Astrocyte of the cerebellum (primary cell): ENCODE results near the gene TESPA1.
"Not testable (repeated sequence)": the region's sequence is repeated elsewhere in the genome, so short reads cannot be mapped to it uniquely, and the experiment has no call there.

ENCODE experiments used
- DNase-seq: peaks from one replicate; pipeline ENCODE4 v3.0.0-alpha.2; 2011; ENCODE audit warnings: low read depth
- H3K4me3 ChIP-seq: 2 replicates; pipeline ENCODE4 v1.5.1; 2011; ENCODE audit warnings: mild to moderate bottlenecking, low read depth, low read length, moderate library complexity
- in situ Hi-C: cut with HindIII; loops from 2 replicates; pipeline ENCODE4 v1.10.0; 2017; ENCODE audit warnings: low sequenced_read_pairs
- TF ChIP-seq, protein P1 (sequence below): IDR thresholded peaks from 2 replicates; pipeline ENCODE4 v1.5.1; 2012; ENCODE audit warnings: low read length, low read depth, moderate library complexity, mild to moderate bottlenecking; ENCODE audit errors: missing control alignments

TESPA1 gene

DNA sequence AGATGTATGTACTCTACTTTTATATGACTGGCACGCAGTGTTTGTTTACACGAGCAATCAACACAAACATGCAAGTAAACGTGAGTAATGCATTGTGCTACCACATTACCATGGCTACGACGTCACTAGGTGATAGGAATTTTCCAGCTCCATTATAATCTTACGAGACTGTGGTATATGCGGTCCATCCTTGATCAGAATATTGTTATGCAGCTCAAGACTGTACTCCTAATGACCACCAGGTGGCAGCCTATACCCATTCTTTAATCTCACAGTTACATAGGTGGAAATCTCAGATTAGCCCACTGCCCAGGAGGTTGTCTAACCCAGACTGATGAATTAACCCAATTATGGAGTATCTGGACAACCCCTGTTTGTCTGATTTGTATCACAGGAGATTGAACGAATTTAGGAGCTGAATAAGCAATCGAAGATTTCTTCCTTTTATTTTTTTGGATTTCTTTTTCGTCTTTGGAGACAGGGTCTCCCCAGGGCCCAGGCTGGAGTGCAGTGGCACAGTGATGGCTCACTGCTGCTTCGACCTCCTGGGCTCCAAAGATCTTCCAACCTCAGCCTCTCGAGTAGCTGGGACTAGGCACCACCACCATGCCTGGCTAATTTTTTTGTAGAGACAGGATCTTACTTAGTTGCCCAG, 8.7 kb upstream of the TESPA1 start:
- in situ Hi-C loops = no loop called here
- TF ChIP-seq, protein P1, sequence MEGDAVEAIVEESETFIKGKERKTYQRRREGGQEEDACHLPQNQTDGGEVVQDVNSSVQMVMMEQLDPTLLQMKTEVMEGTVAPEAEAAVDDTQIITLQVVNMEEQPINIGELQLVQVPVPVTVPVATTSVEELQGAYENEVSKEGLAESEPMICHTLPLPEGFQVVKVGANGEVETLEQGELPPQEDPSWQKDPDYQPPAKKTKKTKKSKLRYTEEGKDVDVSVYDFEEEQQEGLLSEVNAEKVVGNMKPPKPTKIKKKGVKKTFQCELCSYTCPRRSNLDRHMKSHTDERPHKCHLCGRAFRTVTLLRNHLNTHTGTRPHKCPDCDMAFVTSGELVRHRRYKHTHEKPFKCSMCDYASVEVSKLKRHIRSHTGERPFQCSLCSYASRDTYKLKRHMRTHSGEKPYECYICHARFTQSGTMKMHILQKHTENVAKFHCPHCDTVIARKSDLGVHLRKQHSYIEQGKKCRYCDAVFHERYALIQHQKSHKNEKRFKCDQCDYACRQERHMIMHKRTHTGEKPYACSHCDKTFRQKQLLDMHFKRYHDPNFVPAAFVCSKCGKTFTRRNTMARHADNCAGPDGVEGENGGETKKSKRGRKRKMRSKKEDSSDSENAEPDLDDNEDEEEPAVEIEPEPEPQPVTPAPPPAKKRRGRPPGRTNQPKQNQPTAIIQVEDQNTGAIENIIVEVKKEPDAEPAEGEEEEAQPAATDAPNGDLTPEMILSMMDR = peak; percentile 79
- DNase-seq = peak; percentile 59
- H3K4me3 ChIP-seq = no peak overlapping the region

DNA sequence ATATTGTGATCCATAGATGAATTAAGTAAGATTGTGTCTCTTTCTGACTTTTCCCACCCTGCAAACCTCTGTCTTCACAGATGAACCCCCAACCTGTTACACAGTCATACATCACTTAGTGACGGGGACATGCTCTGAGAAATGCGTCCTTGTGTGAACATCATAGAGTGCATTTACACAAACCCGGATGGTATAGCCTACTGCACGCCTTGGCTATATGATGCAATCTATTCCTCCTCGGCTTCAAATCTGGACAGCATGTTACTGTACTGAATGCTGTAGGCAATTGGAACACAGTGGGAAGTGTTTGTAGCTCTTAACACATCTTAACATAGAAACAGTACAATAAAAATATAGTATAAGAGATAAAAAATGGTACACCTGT, 7.4 kb upstream of the TESPA1 start:
- in situ Hi-C loops = no loop called here
- TF ChIP-seq, protein P1 = no peak
- H3K4me3 ChIP-seq = no peak overlapping the region
- DNase-seq = no peak

DNA sequence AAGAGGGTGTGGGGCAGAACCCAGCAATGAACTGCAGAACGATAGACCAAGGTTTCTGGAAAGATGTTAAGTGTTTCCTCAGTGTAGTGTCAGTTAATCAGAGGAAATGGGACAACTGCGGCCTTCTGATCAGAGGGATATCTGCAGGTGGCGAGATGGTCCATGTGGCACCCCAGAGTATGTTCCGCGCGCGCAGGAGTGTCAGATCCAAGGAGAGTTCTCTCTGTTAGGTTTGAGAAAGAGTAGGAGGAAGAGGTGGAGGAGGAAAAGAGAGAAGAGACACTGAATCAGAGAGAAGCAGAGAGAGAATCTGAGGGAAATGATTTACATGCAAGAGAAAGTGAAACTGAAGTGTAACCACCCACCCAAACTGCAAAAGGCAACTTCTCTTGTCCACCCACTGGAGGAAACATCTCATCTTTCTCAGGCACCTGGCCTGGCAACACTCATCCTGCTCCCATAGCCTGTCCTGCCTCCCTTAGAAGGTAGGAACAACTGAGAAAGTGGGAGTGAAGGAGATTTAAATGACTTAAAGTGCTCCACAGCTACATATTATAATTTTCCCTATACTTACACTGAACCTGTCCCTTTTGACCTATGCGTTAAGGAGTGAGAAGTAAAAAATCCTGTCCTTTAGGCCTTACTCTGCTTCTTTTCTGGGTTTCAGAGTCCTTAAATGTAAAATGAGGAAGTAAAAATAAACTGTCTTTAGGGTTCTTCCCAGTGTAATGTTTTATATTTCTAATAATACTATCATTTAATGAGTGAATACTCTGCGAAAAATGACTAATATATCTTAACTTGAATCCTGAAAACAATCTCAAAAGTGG, 6.8 kb upstream of the TESPA1 start:
- TF ChIP-seq, protein P1 = no peak
- no peak for DNase-seq
- H3K4me3 ChIP-seq = no peak overlapping the region
- in situ Hi-C loops = no loop called here

DNA sequence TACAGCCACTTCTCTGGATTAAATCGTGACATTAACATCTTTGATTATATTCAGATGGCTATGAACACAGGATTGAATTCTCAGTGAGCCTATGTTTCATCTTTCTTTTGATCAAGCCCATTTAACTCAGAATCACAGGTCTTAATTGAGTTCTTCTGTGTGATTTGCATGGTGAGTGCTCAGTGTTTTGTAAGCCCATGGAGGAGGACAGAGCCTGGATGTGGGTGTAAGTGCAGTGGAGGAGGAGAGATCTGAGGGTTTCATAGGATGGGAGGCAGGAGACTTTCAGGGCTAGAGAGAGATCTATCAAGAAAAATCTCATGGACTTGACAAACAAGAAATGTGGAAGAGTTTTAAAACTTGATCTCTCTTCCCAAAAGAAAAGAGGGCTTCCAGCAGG, 5.3 kb upstream of the TESPA1 start:
- in situ Hi-C loops = no loop called here
- H3K4me3 ChIP-seq = no peak overlapping the region
- TF ChIP-seq, protein P1 = no peak
- no peak for DNase-seq

DNA sequence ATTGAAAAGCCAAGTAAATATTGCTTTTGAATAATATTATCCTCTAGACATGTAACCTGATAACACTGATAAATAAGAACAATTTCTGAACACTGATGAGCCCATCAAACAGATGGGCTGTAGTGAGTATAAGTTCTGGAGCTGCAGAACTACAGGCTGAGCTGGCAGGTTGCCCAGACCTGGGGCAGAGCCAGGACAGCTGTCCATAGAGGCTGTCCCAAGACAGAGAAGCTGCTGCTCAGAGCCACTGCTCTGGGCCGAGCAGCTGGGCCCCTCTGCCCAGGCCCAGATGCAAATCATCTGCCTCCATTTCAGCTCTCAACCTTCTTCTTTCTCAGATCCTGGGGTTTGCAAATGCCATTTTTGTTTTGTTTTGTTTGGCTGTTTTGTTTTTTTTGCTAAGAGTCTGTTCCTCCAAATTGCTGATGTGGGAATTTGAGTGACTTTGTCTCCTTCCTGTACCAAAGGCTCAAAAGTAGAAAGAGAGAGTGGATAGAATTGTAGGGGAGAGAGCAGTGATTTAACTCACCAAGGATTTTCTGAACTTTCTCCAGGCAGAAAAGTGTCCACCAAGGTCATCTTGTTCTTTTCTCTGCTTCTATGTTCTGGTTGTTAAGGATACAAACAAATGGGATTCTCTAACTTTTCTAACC, 4.0 kb upstream of the TESPA1 start:
- no peak for DNase-seq
- H3K4me3 ChIP-seq = no peak overlapping the region
- in situ Hi-C loops = no loop called here
- TF ChIP-seq, protein P1 = no peak

DNA sequence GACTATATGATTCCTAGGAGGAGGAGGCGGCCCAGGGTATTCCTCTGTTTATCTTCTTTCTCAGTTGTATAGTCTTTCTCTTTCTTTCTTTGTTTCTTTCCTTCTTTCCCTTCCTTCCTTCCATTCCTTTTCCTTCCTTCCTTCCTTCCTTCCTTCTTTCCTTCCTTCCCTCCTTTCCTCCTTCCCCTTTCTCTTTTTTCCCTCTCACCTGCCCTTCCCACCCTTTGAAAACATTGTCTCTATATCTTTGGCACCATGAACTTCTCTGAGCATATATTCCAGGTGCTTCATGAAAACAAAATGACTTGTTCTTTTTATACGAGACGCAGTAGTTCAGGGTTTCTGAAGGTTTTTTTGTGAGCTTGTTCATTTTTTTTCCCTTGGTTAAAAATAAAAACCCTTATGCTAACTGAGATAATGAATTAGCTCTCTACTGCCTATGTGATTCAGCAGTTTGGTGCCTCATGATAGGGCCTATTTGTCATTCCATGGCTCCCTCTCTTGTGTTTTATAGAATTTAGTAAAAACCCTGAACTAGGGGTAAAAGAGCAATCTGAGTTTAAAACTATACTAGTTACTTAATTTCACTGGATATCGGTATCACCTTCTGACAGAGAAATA, 3.2 kb upstream of the TESPA1 start:
- no peak for DNase-seq
- TF ChIP-seq, protein P1 = no peak
- in situ Hi-C loops = no loop called here
- H3K4me3 ChIP-seq = no peak overlapping the region

DNA sequence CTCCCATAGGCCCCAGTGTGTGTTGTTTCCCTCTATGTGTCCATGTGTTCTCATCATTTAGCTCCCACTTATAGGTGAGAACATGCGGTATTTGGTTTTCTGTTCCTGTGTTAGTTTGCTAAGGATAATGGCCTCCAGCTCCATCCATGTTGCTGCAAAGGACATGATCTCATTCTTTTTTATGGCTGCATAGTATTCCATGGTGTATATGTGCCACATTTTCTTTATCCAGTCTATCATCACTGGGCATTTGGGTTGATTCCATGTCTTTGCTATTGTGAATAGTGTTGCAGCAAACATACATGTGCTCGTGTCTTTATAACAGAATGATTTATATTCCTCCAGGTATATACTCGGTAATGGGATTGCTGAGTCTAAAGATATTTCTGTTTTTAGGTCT, 2.2 kb upstream of the TESPA1 start:
- DNase-seq, in situ Hi-C loops, H3K4me3 ChIP-seq: not testable (repeated sequence)
